ENCODE results near the gene ZRANB2. TPM values are rescaled to one million over a fixed set of nuclear protein-coding genes. Genes with fewer than 3 reads are reported as not detected.

The ZRANB2 gene
- total RNA-seq, 3 donors from 2014 or later, result 90.9 to 149 (median 92.4) TPM

DNA sequence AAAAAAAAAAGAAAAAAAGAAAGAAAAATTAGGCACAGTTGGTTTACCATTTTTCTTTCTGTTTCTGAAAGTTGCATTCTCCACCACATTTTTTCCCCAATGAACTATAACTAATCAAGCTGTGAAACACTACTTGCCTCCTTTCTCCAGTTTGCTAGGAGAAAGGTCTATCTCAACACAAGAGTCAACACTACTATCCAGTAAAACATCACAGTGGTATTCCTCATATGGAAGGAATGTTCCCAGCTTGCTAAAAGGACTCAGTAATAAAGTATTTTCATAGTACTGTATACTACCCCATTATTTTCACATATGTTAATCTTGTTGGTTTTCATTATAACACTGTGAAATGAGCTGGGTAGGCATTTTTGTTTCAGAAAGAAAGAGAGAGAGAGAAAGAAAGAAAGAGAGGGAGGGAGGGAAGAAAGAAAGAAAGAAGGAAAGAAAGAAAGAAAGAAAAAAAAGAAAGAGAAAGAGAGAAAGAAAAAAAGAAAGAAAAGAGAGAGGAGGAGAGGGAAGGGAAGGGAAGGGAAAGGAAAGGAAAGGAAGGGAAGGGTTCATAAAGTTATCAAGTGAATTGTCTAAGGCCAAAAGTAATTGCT, 41.1 kb downstream of the ZRANB2 start:
- no peak for DNase-seq (ENCODE audit: low spot score in 2 of 2)
- TF ChIP-seq, protein P1, sequence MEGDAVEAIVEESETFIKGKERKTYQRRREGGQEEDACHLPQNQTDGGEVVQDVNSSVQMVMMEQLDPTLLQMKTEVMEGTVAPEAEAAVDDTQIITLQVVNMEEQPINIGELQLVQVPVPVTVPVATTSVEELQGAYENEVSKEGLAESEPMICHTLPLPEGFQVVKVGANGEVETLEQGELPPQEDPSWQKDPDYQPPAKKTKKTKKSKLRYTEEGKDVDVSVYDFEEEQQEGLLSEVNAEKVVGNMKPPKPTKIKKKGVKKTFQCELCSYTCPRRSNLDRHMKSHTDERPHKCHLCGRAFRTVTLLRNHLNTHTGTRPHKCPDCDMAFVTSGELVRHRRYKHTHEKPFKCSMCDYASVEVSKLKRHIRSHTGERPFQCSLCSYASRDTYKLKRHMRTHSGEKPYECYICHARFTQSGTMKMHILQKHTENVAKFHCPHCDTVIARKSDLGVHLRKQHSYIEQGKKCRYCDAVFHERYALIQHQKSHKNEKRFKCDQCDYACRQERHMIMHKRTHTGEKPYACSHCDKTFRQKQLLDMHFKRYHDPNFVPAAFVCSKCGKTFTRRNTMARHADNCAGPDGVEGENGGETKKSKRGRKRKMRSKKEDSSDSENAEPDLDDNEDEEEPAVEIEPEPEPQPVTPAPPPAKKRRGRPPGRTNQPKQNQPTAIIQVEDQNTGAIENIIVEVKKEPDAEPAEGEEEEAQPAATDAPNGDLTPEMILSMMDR (IDR thresholded peaks at IDR 0.05), result no peak
- TF ChIP-seq POLR2AphosphoS5 (IDR thresholded peaks at IDR 0.05) (no peak), POLR2A (IDR thresholded peaks at IDR 0.05) (no peak)
- intact Hi-C loops (cut with DNase I; ENCODE audit: low total_unique reads), result loop anchor here (10.0 kb wide), 1 partner anchor 1735 kb away; no protein-coding TSS in a partner anchor
- H3K4me1 ChIP-seq, result no peaks in the 10 kb centered on the region
- H3K36me3 ChIP-seq, result no peaks in the 10 kb centered on the region
- no peaks in the 10 kb centered on the region for H3K27me3 ChIP-seq
- H3K9me3 ChIP-seq, result no peaks in the 10 kb centered on the region
- H3K27ac ChIP-seq, result no peak overlapping the region
- H3K4me3 ChIP-seq, result no peak overlapping the region

DNA sequence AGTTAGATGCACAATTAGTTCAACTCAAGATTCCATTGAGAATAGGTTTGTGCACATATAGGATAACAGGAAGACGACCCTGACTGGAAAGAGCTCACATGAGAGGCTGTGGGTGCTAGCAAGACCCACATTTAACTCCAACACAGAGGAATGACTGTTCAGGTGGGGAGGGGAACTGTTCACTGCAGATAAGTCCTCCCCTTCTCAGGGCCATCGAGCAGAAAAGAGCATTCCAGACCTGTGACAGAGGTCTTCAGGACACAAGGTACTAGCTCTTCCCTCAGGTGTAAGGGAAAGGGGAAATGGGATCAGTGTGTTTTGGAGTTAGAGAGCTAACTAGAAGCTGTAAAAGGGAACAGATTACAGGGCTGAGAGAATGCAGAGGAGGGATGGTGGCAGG, 41.9 kb downstream of the ZRANB2 start:
- no peak for DNase-seq (ENCODE audit: low spot score in 2 of 2)
- Histone ChIP-seq H3K36me3 (no peaks in the 10 kb centered on the region), H3K27ac (no peak overlapping the region), H3K27me3 (no peaks in the 10 kb centered on the region), H3K9me3 (no peaks in the 10 kb centered on the region), H3K4me1 (no peaks in the 10 kb centered on the region), H3K4me3 (no peak overlapping the region)
- intact Hi-C loops (cut with DNase I; ENCODE audit: low total_unique reads), result no loop called here
- TF ChIP-seq POLR2A (IDR thresholded peaks at IDR 0.05) (no peak), POLR2AphosphoS5 (IDR thresholded peaks at IDR 0.05) (no peak)
- TF ChIP-seq, protein P1 (IDR thresholded peaks at IDR 0.05), result no peak

- H3K27ac ChIP-seq, result no peak overlapping the region
- intact Hi-C loops (cut with DNase I; ENCODE audit: low total_unique reads), result no loop called here
- H3K4me1 ChIP-seq, result no peaks in the 10 kb centered on the region
- DNase-seq (ENCODE audit: low spot score in 2 of 2), result no peak
- TF ChIP-seq POLR2A (IDR thresholded peaks at IDR 0.05), result no peak
- TF ChIP-seq, protein P1 (IDR thresholded peaks at IDR 0.05), result no peak
- no peak for TF ChIP-seq POLR2AphosphoS5 (IDR thresholded peaks at IDR 0.05)
- no peaks in the 10 kb centered on the region for H3K27me3 ChIP-seq
- H3K36me3 ChIP-seq, result no peaks in the 10 kb centered on the region
- no peaks in the 10 kb centered on the region for H3K9me3 ChIP-seq
- no peak overlapping the region for H3K4me3 ChIP-seq
These were observed 42.8 kb downstream of the ZRANB2 start for GRCh38 chr1:71037829-71038620.

- H3K36me3 ChIP-seq, result no peaks in the 10 kb centered on the region
- no peak overlapping the region for H3K27ac ChIP-seq
These were observed 43.8 kb downstream of the ZRANB2 start for GRCh38 chr1:71037066-71037465.

More at GRCh38 chr1:71037066-71037465, 43.8 kb downstream of the ZRANB2 start:
- Histone ChIP-seq H3K27me3 (no peaks in the 10 kb centered on the region), H3K9me3 (no peaks in the 10 kb centered on the region), H3K4me1 (no peaks in the 10 kb centered on the region), H3K4me3 (no peak overlapping the region)
- TF ChIP-seq, protein P1 (IDR thresholded peaks at IDR 0.05), result no peak
- TF ChIP-seq POLR2A (IDR thresholded peaks at IDR 0.05) (no peak), POLR2AphosphoS5 (IDR thresholded peaks at IDR 0.05) (no peak)
- no peak for DNase-seq (ENCODE audit: low spot score in 2 of 2)
- intact Hi-C loops (cut with DNase I; ENCODE audit: low total_unique reads), result no loop called here

Data from breast epithelium (tissue), 4 donors.